Endometrial microvascular endothelial cells (primary cell): Measurements from ENCODE around the gene KLHL33. TPM values are rescaled to one million over a fixed set of nuclear protein-coding genes. Genes with fewer than 3 reads are reported as not detected.
"Not testable (repeated sequence)": the region's sequence is repeated elsewhere in the genome, so short reads cannot be mapped to it uniquely, and the experiment has no call there.

Experiments used
- in situ Hi-C: cut with HindIII; loops from 2 replicates; pipeline ENCODE4 v1.10.0; 2017; ENCODE audit warnings: low sequenced_read_pairs, low pct_unique_long_range_greater_than_20kb; ENCODE audit errors: inconsistent ontology term
- total RNA-seq: library from RNA; depleted of rRNA; stranded (reverse); fragments of >200 nt; gene quantifications from one replicate; pipeline ENCODE4 v1.2.3, GENCODE V29; 2015; ENCODE audit errors: inconsistent ontology term

KLHL33 gene
- total RNA-seq, 1 donor from 2014 or later: not detected

DNA sequence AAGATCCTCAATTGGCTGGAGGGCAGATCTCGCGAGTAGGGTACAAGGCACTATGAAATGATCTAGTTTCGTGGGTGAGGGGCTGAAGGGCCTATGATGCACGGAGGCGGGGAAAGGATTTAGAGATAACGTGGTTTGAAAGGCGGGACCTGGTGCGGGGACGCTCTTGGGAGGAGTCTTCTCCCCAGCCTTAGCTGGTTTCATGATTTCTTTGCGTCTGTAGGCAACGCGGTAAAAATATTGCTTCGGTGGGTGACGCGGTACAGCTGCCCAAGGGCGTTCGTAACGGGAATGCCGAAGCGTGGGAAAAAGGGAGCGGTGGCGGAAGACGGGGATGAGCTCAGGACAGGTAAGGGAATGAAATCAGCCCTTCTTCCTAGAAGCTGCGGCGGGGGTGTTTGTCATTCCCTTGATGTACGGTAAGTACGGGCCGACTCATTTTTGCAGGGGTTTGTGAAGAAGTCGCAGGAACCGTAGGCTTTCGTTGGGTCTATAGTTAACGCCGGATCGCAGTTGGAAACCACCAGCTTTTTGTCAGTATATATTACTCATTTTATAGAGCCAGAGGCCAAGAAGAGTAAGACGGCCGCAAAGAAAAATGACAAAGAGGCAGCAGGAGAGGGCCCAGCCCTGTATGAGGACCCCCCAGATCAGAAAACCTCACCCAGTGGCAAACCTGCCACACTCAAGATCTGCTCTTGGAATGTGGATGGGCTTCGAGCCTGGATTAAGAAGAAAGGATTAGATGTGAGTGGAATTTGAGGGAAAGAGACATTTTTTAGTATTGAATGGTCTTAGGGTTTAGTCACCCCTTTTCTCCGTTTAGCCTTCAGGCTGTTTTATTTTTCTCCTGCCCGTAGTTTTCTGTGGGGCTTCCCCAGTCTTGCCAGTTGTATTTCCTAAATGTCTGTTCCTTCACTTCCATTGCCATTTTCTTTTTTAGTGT is 19.7 kb upstream of the KLHL33 start:
- in situ Hi-C loops: no loop called here

DNA sequence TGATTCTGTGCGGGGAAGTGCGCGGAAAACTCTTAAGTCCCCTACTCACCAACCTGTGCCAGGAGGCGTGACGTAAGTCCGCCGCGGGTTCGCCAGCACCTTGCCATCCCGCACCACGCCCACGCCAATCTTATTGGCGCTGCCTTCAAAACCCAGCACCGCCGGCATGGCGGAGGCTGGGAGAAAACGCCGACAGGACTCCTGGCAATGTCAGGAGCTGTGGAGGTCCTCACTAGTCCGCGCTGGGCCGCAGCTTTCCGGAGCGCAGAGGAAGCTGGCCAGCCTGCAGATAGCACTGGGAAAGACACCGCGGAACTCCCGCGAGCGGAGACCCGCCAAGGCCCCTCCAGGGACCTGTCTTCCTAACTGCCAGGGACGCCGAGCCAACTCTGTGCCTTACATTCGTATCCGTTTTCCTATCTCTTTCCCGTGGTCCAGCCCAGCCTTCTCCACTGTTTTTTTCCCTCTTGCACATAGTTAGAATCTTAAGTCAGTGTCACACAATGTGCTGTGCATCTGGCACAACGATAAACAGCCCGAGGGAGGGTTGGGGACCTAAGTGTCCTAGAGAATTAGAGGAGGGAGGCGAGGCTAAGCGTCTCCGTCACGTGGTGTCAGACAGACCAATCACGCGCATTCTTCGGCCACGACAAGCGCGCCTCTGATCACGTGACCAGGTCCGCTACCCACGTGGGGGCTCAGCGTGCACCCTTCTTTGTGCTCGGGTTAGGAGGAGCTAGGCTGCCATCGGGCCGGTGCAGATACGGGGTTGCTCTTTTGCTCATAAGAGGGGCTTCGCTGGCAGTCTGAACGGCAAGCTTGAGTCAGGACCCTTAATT is 18.8 kb upstream of the KLHL33 start, which contains the start of the genes APEX1 and OSGEP:
TSS of gene APEX1 (plus strand) at position 711 of the 839 bp plus-strand sequence. CDS start 420 bp downstream, outside the sequence.
TSS of gene OSGEP (minus strand) at position 297 of the 839 bp plus-strand sequence. CDS start at position 168, 129 bp downstream.
- in situ Hi-C loops: no loop called here

DNA sequence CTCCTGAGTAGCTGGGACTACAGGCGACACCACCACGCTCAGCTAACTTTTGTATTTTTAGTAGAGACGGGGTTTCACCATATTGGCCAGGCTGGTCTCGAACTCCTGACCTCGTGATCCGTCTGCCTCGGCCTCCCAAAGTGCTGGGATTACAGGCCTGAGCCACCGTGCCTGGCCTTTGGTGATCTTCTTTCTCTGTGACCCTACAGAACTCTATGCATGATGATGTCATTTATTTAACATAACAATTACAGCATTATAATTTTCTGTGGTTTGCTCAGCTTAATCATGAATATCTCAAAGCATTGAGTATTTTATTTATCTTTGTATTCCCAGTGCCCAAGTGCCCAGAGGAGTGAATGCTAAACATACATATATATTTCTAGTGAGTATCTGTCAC is 16.9 kb upstream of the KLHL33 start:
- in situ Hi-C loops: not testable (repeated sequence)

DNA sequence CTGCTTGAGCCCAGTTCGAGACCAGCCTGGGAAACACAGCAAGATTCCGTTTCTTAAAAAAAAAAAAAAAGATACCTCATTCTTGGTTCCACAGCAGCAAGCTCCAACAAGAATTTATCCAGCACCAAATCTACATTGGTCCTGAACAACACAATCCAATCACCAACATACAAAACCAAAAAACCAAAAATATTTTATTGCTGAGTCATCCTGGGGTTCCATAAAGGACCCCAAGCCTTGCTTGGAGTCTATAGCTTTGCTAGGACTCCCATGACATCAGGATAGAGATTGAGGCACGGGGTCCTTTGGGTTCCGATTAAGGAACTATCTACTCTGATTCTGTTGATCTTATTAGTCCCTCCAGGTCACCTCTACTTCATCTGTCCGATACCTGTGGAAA is 10.9 kb upstream of the KLHL33 start:
- in situ Hi-C loops: no loop called here

DNA sequence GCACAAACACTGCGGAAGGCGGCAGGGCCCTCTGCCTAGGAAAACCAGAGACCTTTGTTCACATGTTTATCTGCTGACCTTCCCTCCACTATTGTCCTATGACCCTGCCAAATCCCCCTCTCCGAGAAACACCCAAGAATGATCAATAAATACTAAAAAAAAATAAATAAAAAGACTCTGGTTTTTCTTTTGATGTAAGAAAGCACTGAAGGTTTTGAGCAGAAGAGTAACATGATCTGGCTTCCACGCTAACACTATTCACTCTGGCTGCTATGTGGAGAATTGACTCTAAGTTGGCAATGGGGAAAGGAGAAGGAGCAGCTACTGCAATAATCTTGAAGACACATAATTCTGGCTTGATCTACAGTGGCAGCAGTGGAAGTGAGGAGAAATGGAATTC is 7.7 kb upstream of the KLHL33 start:
- in situ Hi-C loops: not testable (repeated sequence)

DNA sequence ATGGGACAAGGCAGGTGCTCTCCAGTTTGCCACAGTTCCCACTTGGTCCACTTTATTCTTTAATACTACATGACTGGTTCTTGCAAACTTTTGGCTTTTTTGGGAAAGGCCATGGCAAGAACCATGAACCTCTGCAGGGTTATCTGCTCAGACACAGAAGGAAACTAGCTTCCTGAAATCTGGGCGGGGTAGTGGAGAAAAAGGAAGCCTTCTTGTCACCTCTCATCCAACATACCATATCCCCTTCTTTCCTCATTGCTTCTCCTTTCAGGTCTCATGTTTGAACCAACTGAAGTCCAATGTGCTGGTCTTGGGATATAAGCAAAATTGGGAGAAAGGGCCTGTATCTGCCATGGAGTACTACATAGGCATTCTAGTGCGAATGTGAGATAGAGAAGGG is 5.5 kb upstream of the KLHL33 start:
- in situ Hi-C loops: no loop called here

DNA sequence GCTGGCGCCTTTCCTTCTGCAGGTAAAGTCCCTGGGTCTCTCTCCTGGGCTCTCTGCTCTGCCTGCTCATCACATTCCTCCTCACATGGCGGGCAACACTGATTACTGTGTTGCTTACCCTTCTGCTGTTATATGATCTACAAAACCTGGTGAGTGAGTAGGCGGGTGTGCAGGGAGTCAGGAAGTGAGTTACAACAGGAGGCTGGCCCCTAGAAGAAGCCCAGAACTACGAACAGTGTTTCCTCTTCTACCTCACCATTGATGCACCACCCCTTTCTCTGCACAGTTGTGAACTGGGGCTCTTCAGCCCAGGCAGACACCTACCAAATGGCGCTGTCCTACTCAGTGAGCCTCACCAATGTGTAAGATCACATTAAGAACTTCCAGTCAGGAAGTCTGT is 4.9 kb upstream of the KLHL33 start:
- in situ Hi-C loops: no loop called here

DNA sequence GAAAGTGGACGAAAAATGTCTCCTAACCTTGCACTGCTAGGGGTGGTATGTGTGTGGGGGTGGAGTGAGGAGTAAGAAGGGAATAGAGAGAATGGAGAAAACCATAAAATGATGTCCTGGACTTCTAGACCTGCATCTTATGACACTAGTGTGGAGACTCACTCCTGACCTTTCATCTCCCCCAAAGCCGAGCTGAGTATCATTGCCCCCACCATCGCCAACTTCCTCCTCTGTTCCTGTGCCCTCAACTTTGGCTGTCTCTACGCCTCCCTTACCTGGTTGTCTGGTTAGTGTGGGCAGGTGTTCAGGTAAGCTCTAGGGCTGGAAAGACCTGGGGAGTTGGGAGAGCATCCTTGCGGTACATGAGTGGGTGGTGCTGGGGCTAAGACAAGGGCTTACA is 4.5 kb upstream of the KLHL33 start:
- in situ Hi-C loops: no loop called here

DNA sequence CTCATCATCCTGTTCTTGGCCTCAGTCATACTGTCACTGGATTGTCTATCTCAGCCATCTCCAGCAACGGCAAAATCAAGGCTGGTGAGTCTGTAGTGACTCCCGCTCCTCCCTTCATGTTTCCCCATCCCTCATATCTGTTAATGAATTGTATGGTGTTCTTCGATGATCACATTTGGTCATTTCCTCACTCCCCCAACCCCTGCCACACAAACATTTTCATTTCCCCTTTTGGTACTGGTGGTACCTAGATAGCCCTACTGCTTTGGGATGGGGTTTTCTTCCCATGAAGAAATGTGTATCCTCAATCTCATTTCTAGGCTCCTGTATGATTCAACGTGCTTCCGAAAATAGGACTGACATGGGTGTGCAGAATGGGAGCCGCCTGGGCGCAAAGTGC is 2.7 kb upstream of the KLHL33 start:
- in situ Hi-C loops: no loop called here

DNA sequence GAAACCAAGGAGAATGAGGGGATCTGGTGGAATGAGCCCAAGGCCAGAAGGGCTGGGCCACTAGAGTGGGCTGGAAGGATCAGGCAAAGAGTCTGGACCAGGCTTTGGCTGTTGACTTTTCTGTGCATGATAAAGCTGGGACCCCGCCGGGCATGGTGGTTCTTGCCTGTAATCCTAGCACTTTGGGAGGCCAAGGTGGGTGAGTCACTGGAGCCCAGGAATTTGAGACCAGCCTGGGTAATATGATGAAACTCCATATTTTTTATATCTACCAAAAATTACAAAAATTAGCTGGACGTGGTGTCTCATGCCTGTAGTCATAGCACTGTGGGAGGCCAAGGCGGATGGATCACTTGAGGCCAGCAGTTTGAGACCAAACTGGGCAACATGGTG is 393 bp upstream of the KLHL33 start:
- in situ Hi-C loops: no loop called here

DNA sequence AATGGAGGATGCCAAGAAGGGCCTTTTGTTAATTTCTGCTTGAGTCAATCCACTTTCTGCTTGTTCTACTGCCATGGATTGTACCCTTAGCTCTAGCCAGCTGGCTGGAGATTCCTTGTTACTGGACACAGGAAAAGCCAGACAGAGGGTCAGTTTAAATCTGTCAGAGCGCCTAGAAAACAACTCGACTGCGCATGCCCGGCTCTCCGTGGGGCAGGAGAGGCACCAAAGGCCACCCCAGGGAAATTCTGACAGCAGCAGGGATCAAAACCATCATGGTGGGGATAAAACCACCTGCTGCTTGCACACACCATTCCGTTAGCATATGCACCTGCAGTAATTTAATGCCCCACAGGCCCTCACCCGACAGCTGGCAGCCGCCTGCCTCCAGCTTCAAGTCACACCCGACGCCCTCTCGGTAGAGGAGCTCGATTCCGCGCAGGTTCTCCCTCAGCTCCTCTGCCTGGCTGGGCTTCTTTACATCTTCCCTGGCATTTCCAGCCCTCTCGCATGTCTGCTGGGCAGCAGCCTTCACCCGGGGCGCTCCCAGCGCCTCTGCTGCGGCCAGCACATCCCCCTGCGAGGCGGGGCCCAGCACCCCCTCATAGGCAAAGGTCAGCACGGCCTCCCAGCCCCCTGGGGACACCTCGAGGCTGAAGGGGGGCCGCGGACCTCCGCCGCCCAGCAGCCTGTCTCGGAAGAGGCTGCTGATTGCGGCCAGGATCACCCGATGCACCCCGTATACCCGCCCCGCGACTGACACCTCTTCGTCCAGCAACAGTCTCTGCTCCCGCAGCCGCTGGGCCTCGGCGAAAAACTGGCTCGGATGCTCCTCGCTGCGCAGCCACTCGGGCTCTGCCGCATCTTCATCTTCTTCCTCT is 1.0 kb downstream of the KLHL33 start:
- in situ Hi-C loops: no loop called here

DNA sequence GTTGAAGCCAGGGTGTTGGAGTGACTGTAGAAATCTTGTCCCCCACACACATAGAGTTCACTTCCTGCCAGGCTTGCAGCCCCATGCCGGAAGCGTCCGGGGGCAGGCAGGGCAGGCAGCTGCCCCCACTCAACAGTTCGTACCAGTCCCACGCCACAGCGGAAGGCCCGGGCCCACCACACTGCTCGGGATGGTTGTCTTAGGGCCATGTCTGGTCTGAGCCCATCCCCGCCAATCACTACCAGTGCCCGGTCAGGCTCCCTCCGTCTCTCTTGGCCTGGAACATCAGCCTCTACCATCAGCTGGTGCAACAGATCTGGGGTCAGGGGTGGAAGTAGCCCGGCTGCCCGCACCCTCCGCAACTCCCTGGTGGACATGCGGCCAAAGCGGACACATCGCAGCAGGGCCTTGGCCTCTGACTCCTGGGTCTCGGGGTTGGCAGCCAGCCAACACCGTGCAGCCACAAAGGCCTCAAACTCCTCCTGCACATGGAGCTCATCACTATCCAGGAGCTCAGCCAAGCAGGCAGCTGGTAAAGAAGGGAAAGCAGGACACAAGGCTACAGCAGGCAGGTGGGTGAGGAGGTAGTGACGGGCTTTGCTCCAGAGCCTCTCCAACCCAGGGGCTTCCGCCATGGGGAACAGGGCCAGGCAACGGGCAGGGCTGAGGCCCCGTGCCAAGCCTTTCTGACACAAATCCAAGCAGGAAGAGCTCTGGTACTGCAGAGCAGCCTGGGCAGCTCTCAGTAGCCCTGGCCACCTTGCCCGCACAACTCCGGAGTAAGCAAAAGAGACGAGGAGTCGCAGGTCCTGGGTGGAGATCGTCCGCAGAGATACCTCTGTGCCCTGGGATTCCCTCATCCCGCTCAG is 5.9 kb downstream of the KLHL33 start:
- in situ Hi-C loops: no loop called here

DNA sequence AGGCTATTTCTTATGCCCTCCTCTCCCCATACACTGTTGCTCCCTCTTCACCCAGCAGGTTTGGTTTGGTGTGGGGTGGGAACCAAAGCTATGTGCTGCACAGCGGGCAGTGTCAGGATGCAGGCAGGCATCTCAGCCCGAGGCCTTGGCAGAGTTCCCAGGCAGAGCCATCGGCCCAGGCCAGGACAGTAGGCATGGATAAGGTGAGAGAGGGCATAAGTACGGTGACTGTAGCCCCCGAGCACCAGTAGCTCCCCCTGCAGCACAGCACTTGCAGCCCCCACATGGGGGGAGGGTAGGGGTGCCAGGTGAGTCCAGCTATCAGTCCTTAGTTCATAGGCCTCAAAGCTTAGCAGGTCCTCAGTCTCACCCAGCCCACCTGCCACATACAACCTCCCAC is 7.2 kb downstream of the KLHL33 start:
- in situ Hi-C loops: no loop called here

DNA sequence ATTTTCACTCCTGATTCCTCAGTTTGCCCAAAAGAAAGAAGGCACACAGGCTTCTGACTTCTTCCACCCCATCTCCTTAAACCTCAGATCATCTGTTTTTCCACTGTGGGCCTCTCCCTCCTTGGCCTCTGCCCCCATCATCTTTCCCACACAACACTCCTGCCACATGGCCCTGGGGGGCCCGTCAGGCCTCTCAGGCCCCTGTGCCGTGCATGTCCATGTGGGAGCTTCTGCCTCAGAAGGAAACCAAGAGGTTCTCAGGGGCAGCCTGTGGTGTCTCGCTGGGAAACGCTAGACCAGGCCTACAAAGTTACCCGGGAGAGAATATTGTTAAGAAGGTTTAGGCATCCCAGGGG is 8.0 kb downstream of the KLHL33 start:
- in situ Hi-C loops: no loop called here

DNA sequence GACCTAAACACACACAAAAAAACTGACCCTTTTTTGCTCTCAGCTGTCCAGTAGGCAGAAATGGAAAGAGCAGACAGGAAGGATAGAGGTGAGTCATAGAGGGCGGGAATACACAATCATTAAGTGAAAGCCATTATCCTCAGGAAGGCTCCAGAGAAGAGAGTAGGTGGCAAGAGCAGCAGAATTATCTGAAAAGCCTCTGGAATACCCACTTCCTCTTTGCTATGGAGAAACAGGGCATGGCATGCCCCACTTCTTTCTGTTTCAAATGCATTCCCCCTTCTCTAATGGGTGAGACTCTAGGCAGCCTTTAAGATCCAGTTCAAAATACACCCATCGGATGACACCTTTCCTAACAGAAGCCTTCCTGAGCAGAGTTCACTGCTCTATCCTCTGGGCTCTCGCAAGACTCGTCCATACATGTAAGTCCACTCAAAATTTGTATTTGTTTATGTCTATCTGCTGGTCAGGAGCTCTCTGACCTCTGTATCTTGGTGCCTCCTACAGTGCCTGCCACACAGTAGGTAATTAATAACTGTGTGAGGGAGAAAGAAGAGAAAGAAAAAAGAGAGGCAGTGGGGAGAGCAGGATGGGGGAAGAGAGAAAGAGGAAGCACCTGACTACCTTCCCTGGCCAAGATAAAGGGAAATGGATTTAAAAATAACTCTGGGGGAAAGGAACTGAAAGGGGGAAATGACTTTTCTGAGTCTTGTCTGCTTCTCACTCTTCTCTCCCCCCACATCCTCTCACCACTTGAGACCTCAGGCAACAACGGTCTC is 8.5 kb downstream of the KLHL33 start:
- in situ Hi-C loops: no loop called here

DNA sequence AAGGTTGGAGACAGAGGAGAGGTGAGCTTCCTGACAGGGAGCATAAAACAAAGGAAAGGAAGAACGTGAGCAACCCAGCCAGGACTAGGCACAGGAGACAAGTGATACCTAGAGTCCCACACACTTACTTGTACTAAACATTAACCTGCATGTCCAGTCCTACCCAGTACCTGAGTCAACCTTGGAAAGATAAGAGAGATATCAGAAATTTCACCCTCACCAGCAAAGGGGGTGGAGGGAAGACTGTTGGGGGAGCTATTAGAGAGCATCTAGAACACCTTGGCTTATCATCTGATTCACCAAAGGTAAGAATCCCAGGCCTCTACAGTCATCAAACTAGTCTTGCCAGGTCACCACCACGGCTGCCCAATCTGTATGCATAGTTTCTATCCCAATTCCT is 11.1 kb downstream of the KLHL33 start:
- in situ Hi-C loops: no loop called here

DNA sequence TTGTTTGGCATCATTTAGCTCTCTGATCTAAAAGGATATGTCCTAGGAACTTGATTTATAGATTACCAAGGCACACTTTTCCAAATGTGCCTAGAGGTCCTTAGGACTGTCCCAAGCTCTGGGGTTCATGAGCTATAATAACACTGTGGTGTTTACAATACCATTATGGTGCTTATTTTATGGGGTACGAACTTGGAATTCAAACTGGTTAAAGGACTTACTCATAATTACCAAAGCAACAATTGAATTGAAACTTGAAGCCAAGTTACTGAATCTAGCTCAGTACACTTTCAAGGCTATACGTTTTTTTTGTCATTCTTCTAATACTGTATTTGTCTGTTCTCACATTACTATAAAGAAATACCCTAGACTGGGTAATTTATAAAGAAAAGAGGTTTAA is 13.1 kb downstream of the KLHL33 start:
- in situ Hi-C loops: no loop called here
